DMS53 treated with DMSO at 0.1 percent for 48 hours (cell line): ENCODE data around the gene B3GNT3.

Experiments
- DNase-seq: peaks from one replicate; lab custom pipeline; 2025; ENCODE audit not compliant: unreplicated experiment; lab: John Stamatoyannopoulos, UW

The B3GNT3 gene

DNA sequence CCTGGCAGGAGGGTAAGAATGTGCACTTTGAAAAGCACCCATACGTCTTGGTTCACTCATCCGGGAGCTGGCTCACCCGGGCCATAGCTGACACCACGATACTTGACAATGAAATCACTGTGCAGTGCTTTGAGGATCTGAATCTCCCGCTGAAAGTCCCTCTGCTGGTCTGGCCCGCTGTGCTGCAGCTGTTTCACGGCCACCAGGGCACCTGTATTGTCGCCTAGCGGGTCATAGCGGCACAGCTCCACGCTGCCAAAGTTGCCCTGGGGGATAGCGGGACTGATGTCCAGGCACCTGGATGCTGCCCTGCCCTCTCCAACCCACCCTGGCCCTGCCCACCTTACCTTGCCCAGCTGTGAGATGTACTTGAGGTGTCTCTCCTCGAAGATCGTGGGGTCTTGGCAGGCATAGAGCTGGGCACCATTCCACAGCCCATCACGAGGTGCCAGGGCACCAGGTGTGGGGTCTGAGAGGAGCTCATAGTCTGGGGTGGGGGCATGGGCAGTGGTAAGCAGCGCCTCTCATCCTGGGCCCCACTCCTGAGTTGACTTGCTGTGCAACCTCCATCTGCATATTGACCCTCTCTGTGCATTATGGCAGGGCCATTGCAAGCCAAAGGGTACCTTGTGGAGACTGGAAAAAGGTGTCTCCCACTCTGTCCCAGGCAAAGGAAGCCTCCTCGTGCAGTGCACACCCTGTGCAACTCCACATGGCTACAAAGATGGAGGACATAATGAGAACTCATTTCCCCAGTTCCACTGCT lies 37.7 kb downstream of the B3GNT3 start:
- no peak for DNase-seq

DNA sequence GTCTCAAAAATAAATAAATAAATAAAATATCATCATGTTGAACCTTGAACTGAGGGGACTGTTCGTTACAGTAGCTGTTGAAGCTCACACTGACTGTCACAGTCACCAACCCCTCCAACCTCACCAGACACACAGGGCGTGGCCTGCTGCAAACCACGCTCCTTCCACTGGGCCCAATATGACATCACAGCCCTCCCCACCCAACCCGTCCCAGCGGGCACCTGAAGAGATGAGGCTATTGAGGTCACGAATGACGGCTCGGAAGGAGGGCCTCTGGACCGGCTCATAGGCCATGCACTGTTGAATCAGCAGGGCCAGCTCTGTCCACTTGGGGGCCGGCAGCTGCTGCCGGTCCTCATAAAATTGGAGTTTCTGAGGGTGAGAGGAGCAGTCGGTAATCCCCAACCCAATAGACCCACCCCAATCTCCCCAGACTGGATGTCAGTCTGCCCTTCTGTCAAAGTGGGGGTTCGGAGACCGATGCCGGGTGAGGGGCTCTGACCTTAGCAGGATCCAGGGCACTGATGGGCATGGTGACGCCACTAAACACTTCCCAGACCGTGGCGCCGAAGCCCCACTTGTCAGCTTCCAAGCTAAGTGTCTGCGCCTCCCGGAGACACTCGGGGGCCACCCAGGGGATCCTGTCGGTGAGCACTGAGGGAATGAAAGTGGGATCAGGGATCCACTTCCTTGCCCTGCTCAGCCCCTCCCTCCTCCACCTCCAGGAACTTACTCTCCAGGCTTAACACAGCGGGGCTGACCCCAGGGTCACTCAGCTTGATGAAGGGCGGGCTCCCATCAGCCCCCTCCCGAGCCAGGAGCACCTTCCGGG lies 39.6 kb downstream of the B3GNT3 start:
- no peak for DNase-seq

DNA sequence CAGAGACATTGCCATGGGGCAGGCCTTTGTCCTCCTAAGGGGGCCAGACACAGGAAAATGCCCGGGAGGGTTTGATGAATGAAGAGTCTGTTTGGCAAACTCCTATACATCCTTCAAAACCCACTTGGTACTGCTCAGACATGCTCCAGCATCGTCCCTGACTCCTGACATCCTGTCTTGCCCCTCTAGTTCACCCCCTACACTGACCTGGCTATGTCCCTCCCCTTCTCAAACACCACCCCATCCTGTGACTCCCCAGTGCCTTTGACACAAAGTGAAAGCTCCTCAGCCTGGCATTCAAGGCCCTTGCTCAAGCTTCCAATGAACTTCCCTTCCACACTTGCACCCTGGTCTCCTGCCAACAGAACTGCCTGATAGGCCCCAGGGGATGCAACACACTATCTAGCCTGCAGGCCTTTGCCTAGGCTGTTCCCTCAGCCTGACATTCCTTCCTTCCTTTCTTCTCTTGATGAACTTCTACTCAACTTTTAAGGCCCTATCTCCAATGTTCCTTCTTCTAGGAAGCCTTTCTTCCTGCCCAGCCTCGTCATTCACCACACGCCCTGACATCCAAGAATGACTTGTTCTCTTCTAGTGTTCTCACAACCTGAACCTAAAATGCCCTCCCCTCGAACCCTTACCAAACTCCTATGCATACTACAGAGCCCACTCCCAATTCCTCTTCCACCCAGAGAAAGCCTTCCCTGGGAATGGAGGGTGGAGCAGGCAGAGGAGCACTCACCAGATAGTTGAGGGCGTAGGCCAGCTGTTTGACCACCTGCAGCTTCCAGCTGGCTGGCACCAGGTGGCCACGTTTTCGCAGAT lies 40.5 kb downstream of the B3GNT3 start:
- peak; percentile 17 for DNase-seq

GRCh38 chr19:17836530-17836929 lies 41.6 kb downstream of the B3GNT3 start:
- no peak for DNase-seq

DNA sequence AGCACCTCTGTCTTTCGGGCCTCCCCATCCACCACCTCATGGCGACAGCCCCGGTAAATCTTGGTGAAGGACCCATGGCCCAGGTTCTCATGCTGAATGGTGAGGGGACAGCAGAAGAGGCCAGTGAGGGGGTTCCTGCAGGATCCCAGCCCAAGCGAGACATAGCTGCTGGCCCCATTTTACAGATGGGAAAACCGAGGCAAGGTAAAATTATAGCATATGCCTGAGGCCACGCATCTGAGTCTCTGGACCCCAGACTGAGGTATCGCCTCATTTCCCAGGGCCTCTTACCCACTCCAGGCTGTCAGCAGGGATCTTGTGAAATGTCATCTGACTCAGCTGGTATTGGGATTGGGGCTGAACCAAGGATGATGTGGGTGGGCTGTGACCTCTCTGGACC lies 43.0 kb downstream of the B3GNT3 start:
- no peak for DNase-seq

GRCh38 chr19:17840019-17840418 lies 45.1 kb downstream of the B3GNT3 start:
- DNase-seq, result no peak

GRCh38 chr19:17841371-17841809 lies 46.5 kb downstream of the B3GNT3 start:
- DNase-seq, result peak; percentile 36

- peak; percentile 70 for DNase-seq
These were observed 47.1 kb downstream of the B3GNT3 start for GRCh38 chr19:17841810-17842662.

DNA sequence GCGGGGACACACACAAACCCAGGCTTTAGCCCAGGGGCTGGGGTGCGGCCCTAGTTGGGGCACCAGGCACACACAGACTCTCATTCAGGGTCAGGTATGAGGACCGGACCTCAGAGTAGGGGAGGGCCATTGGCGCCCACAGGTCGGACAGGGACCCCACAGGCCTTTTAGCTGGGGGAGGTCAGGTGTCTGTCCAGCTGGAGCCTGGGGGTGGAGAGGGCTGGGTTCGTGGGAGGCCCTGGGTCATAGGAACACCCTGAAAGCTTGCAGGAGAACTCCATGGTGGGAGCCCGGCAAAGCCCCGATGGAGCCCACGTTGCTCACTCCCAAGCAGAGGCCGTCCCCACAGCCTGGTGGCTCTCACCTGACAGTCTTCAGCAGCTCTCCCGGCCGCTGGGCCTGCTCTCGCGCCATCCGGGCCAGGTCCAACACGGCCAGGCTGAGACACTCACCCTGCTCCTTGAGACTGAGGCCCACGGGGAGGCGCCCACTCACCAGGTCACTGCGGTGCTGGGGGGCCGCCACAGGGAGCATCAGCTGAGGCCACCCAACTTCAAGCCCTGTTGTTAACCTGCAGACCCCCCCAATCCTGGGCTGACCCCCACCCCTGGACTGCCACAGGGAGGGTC lies 47.8 kb downstream of the B3GNT3 start:
- DNase-seq, result no peak

DNA sequence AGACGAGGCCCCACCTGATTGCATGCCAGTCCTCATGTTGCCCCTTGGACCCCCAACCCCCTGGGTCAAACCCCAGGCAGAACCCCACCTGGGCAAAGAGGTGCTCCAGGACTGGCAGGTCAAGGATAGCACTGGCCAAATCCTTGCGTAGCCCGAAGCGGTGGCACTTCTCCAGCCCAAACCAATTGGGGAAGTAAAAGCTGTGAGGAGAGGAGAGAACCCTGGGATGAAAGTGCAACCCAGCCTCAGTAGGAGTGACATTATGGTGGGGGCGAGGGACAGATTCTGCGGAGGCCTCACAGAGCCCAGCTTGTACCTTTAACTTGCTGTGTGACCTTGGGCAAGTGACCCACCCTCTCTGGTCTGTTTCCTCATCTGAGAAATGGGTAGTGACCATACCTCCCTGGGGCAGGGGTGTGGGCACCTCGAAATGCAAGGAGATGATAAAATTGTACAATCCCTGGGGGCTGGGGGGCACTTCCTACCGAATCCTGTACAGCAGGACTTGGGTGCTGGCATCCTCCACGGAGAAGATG lies 48.4 kb downstream of the B3GNT3 start:
- DNase-seq, result no peak

DNA sequence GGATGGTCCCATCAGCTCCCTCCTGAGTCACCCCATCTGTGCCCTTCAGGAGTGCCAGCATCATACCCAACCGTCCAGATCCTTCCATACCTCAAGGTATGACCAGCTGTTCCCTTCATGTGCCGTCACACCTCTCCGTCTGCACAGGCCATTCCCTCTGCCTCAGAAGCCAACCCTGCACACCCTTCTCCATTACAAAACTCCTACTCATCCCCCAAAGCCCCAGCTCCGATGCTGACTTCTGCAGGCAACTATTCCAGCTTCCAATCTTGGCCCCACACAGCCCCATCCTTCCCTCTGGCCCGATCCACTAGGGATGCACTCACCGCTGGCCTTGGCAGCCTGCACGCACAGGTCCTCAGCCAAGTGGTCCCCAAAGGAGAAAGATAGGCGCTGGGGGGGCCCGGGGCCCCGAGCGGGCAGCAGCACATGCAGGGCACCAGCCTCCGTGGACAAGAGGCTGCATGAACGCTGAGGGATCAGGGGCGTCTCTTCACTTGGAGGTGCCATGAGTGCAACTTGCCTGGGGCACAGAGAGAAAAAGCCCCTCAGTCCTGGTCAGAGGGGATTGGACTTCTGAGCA lies 49.1 kb downstream of the B3GNT3 start:
- DNase-seq, result no peak

GRCh38 chr19:17846146-17846545 lies 51.2 kb downstream of the B3GNT3 start:
- no peak for DNase-seq

- no peak for DNase-seq
These were observed 52.8 kb downstream of the B3GNT3 start, which contains the start of gene JAK3 for GRCh38 chr19:17847538-17848366. Gene JAK3, minus strand, starts transcription at chr19:17847982. Its CDS starts 3,565 bp downstream, at chr19:17844417.

GRCh38 chr19:17848595-17849292 lies 53.8 kb downstream of the B3GNT3 start:
- no peak for DNase-seq

DNA sequence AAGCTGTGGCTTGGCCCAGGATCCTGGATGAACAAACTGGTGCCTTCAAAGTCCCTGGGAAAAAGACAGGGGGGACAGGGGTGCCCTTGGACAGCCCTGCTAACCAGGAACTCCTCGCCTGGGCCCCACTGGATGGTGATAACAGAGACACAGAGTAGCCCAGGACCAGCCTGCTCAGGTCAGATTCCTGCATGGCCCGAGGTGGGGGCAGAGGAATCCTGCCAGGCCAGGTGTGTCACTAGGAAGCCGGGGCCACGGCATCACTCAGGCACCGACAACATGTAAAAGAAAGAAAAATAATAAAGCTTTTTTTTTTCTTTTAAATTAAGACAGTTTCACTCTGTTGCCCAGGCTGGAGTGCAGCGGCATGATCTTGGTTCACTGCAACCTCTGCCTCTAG lies 59.1 kb downstream of the B3GNT3 start:
- no peak for DNase-seq

DNA sequence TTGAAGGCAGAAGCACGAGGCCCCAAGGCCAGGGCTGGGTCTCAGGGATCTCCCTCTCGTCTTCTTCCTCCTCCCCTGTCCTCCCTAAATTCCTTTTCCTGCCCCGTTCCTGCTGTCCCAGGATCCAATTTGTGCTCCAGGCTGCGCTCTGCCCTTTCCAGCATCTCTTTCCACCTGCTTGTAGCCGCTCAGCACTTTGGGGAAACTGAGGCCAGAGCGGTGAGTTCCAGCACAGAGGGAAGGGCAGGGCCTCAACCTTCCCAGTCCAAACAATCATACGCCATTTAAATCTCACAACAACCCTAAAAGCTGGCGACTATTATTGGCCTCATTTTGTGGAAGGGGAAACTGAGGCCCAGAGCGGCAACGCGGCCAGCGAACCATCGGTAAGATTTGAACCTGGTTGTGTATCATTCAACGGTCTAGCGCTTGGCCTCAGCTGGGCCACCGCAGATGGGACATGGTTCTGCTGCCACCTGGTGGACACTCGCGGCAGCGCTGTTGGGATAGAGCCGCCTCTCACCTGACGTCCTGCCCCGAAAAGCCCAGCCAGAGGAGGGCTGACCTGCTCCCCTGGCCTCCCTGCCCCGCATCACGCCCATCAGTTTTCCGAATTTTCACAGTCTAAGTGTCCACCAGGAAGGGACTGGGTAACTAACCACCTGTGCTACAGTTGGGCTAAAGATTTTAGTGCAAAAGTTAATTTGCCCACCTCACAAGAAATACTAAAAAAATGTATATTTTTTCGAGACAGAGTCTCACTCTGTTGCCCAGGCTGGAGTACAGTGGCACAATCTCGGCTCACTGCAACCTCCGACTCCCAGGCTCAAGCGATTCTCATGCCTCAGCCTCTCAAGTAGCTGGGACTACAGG lies 60.6 kb downstream of the B3GNT3 start:
- DNase-seq, result peak; percentile 48
